ENCODE data around the gene GRN. TPM values are rescaled to one million over a fixed set of nuclear protein-coding genes. Genes with fewer than 3 reads are reported as not detected.
"Not testable (repeated sequence)": the region's sequence is repeated elsewhere in the genome, so short reads cannot be mapped to it uniquely, and the experiment has no call there.

The GRN gene
- polyA plus RNA-seq, 1 donor = 236 TPM

- DNase-seq = no peak
These were observed 35.7 kb downstream of the GRN start for GRCh38 chr17:44380767-44381166.

GRCh38 chr17:44381810-44382305 lies 36.8 kb downstream of the GRN start:
- DNase-seq = no peak

GRCh38 chr17:44382917-44383316 lies 37.8 kb downstream of the GRN start:
- no peak for DNase-seq

- no peak for DNase-seq
These were observed 38.3 kb downstream of the GRN start for GRCh38 chr17:44383363-44383762.

- no peak for DNase-seq
These were observed 38.8 kb downstream of the GRN start for GRCh38 chr17:44383861-44384260.

GRCh38 chr17:44384281-44384822 lies 39.2 kb downstream of the GRN start:
- DNase-seq = no peak

GRCh38 chr17:44384823-44385286 lies 39.8 kb downstream of the GRN start:
- no peak for DNase-seq

GRCh38 chr17:44385287-44386181 lies 40.4 kb downstream of the GRN start:
- no peak for DNase-seq

- DNase-seq = no peak
These were observed 41.1 kb downstream of the GRN start for GRCh38 chr17:44386182-44386525.

GRCh38 chr17:44387804-44388203 lies 42.7 kb downstream of the GRN start:
- DNase-seq = no peak

GRCh38 chr17:44389281-44389680 lies 44.2 kb downstream of the GRN start, which contains the start of gene ITGA2B:
Gene ITGA2B, minus strand, starts transcription at chr17:44389649. Its CDS starts 176 bp downstream, at chr17:44389473.
- no peak for DNase-seq

- no peak for DNase-seq
These were observed 44.7 kb downstream of the GRN start for GRCh38 chr17:44389723-44390202.

- no peak for DNase-seq
These were observed 45.3 kb downstream of the GRN start for GRCh38 chr17:44390250-44390870.

- DNase-seq = not testable (repeated sequence)
These were observed 49.0 kb downstream of the GRN start for GRCh38 chr17:44394112-44394511.

GRCh38 chr17:44394833-44395232 lies 49.7 kb downstream of the GRN start:
- no peak for DNase-seq

GRCh38 chr17:44396946-44397345 lies 51.8 kb downstream of the GRN start:
- no peak for DNase-seq

- DNase-seq = no peak
These were observed 52.7 kb downstream of the GRN start for GRCh38 chr17:44397479-44398440.

GRCh38 chr17:44398692-44399691 lies 53.9 kb downstream of the GRN start:
- no peak for DNase-seq

- no peak for DNase-seq
These were observed 55.2 kb downstream of the GRN start for GRCh38 chr17:44400226-44400847.
